CD14-positive monocyte (primary cell): ENCODE data around the gene ERF. TPM values are rescaled to one million over a fixed set of nuclear protein-coding genes. Genes with fewer than 3 reads are reported as not detected.

ENCODE experiments used
- DNase-seq, 3 donors: peaks; one replicate each; pipeline ENCODE4 v3.0.0-alpha.2; 2011 to 2022
- H2AFZ ChIP-seq: 2 replicates; pipeline ENCODE4 v1.6.0; 2012; ENCODE audit warnings: mild to moderate bottlenecking, low read depth, low read length, inconsistent platforms; ENCODE audit not compliant: insufficient read depth, poor library complexity, severe bottlenecking
- H3K27ac ChIP-seq, 2 donors: 1 replicate in 1 of 2; 2 replicates in 1 of 2; pipeline ENCODE4 v1.5.1; 2012 to 2013; ENCODE audit warnings: low read length in 2 of 2, control low read depth in 1 of 2, inconsistent platforms in 1 of 2, low read depth in 1 of 2, mild to moderate bottlenecking in 1 of 2
- H3K27me3 ChIP-seq, 2 donors: one replicate each; pipeline versions ENCODE4 v1.6.0 to v1.6.1; 2011 to 2013; ENCODE audit warnings: low read length in 2 of 2; ENCODE audit not compliant: control insufficient read depth in 2 of 2, insufficient read depth in 2 of 2
- H3K36me3 ChIP-seq, 2 donors: replicated peaks in 1 of 2; 1 replicate in 1 of 2; 2 replicates in 1 of 2; pipeline versions ENCODE4 v1.5.1 to v1.6.1; 2012 to 2013; ENCODE audit warnings: low read length in 2 of 2, control low read depth in 1 of 2, inconsistent platforms in 1 of 2, mild to moderate bottlenecking in 1 of 2; ENCODE audit not compliant: insufficient read depth in 2 of 2, control insufficient read depth in 1 of 2
- H3K4me1 ChIP-seq, 2 donors: 1 replicate in 1 of 2; 2 replicates in 1 of 2; pipeline versions ENCODE4 v1.5.1 to v1.6.1; 2012 to 2013; ENCODE audit warnings: low read length in 2 of 2, control low read depth in 1 of 2, inconsistent platforms in 1 of 2, mild to moderate bottlenecking in 1 of 2, moderate library complexity in 1 of 2; ENCODE audit not compliant: insufficient read depth in 2 of 2, control insufficient read depth in 1 of 2
- H3K4me2 ChIP-seq: replicated peaks from 2 replicates; pipeline ENCODE3; 2012; ENCODE audit warnings: low read length, moderate library complexity, mild to moderate bottlenecking; ENCODE audit not compliant: poor library complexity, severe bottlenecking; ENCODE audit errors: extremely low read depth
- H3K4me3 ChIP-seq, 3 experiments: fragments of 200-600 bp in 1 of 3; sonication (generic) in 1 of 3; replicated peaks in 1 of 3; 1 replicate in 2 of 3; 2 replicates in 1 of 3; pipeline ENCODE4 v1.5.1; 2011 to 2013; ENCODE audit warnings: low read length in 3 of 3, mild to moderate bottlenecking in 3 of 3, control low read depth in 2 of 3, low read depth in 2 of 3, inconsistent platforms in 1 of 3, moderate library complexity in 1 of 3
- H3K79me2 ChIP-seq: 2 replicates; pipeline ENCODE4 v1.6.0; 2012; ENCODE audit warnings: mild to moderate bottlenecking, control low read depth, inconsistent platforms, low read length, moderate library complexity; ENCODE audit not compliant: insufficient read depth
- H3K9ac ChIP-seq: 2 replicates; pipeline ENCODE4 v1.6.0; 2017; ENCODE audit warnings: low read length, mild to moderate bottlenecking; ENCODE audit not compliant: insufficient read depth, poor library complexity, severe bottlenecking
- H3K9me3 ChIP-seq, 2 donors: replicated peaks in 1 of 2; 1 replicate in 1 of 2; 2 replicates in 1 of 2; pipeline versions ENCODE4 v1.5.1 to v1.6.1; 2012 to 2013; ENCODE audit warnings: low read length in 2 of 2, control low read depth in 1 of 2; ENCODE audit not compliant: control insufficient read depth in 1 of 2, insufficient read depth in 1 of 2
- H4K20me1 ChIP-seq: 2 replicates; pipeline ENCODE4 v1.6.0; 2012; ENCODE audit warnings: mild to moderate bottlenecking, low read length, control low read depth, moderate library complexity; ENCODE audit not compliant: insufficient read depth
- H3K27ac Mint-ChIP-seq, 7 donors: one replicate each; pipeline ENCODE4 v1.8.0; 2020; ENCODE audit warnings: mild to moderate bottlenecking in 7 of 7, mixed read lengths in 7 of 7, moderate library complexity in 6 of 7, inconsistent platforms in 2 of 7
- H3K27me3 Mint-ChIP-seq, 3 donors: one replicate each; pipeline ENCODE4 v1.8.0; 2021 to 2022; ENCODE audit warnings: low read depth in 3 of 3, mild to moderate bottlenecking in 3 of 3, mixed read lengths in 3 of 3, moderate library complexity in 3 of 3, inconsistent platforms in 1 of 3
- H3K36me3 Mint-ChIP-seq, 2 donors: one replicate each; pipeline ENCODE4 v1.8.0; 2020; ENCODE audit warnings: mixed read lengths in 2 of 2, inconsistent platforms in 1 of 2, mild to moderate bottlenecking in 1 of 2
- H3K4me1 Mint-ChIP-seq: one replicate; pipeline ENCODE4 v1.8.0; 2020; ENCODE audit warnings: mild to moderate bottlenecking, mixed read lengths
- H3K4me3 Mint-ChIP-seq, 2 donors: one replicate each; pipeline ENCODE4 v1.8.0; 2020; ENCODE audit warnings: mild to moderate bottlenecking in 2 of 2, mixed read lengths in 2 of 2, moderate library complexity in 1 of 2
- H3K9me3 Mint-ChIP-seq, 7 donors: one replicate each; pipeline ENCODE4 v1.8.0; 2020 to 2022; ENCODE audit warnings: mixed read lengths in 7 of 7, mild to moderate bottlenecking in 6 of 7, moderate library complexity in 6 of 7, inconsistent platforms in 2 of 7
- WGBS: methylation state at CpG from one replicate; pipeline ENCODE4 v1.1.5; 2013; ENCODE audit warnings: missing lambda C conversion rate; ENCODE audit not compliant: insufficient coverage; 5-methylcytosine and 5-hydroxymethylcytosine counted together
- intact Hi-C, 2 donors: fragments of 100-400 bp; cut with micrococcal nuclease; formaldehyde crosslinking; loops; one replicate each; pipeline versions ENCODE4 v1.15.0 to v1.15.1; 2023
- polyA plus RNA-seq, 3 donors: library from polyadenylated mRNA; depleted of rRNA in 1 of 3; unstranded in 2 of 3; stranded (reverse) in 1 of 3; fragments of 300-500 nt in 2 of 3; fragments of >200 nt in 1 of 3; fragmentation: Illumina TruSeq in 2 of 3; gene quantifications; 1 replicate in 2 of 3; 2 replicates in 1 of 3; pipeline ENCODE4 v1.2.3, GENCODE V29; 2012 to 2021
- TF ChIP-seq, protein P1 (sequence below): fragments of 200-600 bp; IDR thresholded peaks from one replicate; pipeline ENCODE4 v1.8.0; 2022; ENCODE audit warnings: antibody characterized with exemption, mild to moderate bottlenecking

ERF gene
- polyA plus RNA-seq, 3 donors, result 2.3 to 42.6 (median 3.4) TPM

DNA sequence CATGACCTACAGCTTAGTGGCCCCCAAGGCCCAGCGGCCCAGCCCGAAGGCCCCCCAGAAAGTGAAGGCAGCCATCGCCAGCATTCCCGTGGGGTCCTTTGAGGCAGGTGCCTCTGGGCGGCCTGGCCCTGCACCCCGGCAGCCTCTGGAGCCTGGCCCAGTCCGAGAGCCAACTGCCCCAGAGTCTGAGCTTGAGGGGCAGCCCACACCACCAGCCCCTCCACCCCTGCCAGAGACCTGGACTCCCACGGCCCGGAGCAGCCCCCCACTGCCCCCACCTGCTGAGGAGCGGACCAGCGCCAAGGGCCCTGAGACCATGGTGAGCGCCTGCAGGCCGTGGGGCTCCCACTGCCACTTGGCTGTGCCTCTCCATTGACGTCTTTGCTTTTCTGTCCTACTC lies 38.0 kb upstream of the ERF start:
- Mint-ChIP-seq H3K9me3 (no peaks in the 10 kb centered on the region), H3K36me3 (peaks cover 54 to 71% of the 10 kb centered on the region in 2 donors), H3K27ac (no peak overlapping the region), H3K27me3 (no peaks in the 10 kb centered on the region), H3K4me3 (no peak overlapping the region), H3K4me1 (peaks cover 6% of the 10 kb centered on the region)
- no peak overlapping the region for H3K9ac ChIP-seq
- no peak overlapping the region for H3K27ac ChIP-seq
- H3K36me3 ChIP-seq, result peaks cover 70 to 81% of the 10 kb centered on the region in 2 donors
- H3K27me3 ChIP-seq, result no peaks in the 10 kb centered on the region
- no peak for DNase-seq
- H3K4me2 ChIP-seq, result no peak overlapping the region
- H3K9me3 ChIP-seq, result no peaks in the 10 kb centered on the region
- H4K20me1 ChIP-seq, result peaks cover 80% of the 10 kb centered on the region
- no peak overlapping the region for H2AFZ ChIP-seq
- 97% methylated on average over 13 of the region's 14 CpGs for WGBS
- TF ChIP-seq, protein P1, sequence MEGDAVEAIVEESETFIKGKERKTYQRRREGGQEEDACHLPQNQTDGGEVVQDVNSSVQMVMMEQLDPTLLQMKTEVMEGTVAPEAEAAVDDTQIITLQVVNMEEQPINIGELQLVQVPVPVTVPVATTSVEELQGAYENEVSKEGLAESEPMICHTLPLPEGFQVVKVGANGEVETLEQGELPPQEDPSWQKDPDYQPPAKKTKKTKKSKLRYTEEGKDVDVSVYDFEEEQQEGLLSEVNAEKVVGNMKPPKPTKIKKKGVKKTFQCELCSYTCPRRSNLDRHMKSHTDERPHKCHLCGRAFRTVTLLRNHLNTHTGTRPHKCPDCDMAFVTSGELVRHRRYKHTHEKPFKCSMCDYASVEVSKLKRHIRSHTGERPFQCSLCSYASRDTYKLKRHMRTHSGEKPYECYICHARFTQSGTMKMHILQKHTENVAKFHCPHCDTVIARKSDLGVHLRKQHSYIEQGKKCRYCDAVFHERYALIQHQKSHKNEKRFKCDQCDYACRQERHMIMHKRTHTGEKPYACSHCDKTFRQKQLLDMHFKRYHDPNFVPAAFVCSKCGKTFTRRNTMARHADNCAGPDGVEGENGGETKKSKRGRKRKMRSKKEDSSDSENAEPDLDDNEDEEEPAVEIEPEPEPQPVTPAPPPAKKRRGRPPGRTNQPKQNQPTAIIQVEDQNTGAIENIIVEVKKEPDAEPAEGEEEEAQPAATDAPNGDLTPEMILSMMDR, result no peak
- peaks cover 6% of the 10 kb centered on the region for H3K79me2 ChIP-seq
- no peak overlapping the region for H3K4me3 ChIP-seq
- H3K4me1 ChIP-seq, result peaks cover 6 to 9% of the 10 kb centered on the region in 2 donors
- intact Hi-C loops, result loop anchor here in 1 of 2 donors (10.0 kb wide), 1 partner anchor 188 kb away; no protein-coding TSS in a partner anchor

DNA sequence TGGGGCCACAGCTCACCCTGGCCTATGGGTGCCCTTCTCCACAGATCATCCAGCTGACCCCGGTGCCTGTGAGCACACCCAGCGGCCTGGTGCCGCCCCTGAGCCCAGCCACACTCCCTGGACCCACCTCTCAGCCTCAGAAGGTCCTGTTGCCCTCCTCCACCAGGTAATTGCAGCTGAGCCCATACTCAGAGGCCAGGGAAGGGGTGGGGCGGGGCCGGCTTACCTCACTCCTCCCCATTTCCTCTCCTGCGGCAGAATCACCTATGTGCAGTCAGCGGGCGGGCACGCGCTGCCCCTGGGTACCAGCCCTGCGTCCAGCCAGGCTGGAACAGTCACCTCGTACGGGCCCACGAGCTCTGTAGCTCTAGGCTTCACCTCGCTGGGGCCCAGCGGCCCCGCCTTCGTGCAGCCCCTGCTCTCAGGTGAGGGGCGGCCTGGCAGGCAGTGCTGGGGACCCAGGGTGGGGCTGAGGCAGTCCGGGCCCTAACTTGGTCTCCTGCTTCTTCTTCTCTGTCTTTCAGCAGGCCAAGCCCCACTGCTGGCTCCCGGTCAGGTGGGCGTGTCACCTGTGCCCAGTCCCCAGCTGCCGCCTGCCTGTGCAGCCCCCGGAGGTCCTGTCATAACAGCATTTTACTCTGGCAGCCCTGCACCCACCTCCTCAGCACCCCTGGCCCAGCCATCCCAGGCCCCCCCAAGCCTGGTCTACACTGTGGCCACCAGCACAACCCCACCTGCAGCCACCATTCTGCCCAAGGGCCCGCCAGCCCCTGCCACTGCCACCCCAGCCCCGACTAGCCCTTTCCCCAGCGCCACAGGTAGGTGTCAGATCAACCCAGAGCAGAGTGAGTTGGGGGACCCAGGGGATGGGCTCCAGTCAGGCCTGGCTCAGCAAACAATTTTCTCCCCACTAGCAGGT lies 37.4 kb upstream of the ERF start:
- H3K9me3 Mint-ChIP-seq, result no peaks in the 10 kb centered on the region
- Histone ChIP-seq H3K27ac (no peak overlapping the region), H3K79me2 (peaks cover 6% of the 10 kb centered on the region), H4K20me1 (peaks cover 86% of the 10 kb centered on the region), H3K36me3 (peaks cover 75 to 87% of the 10 kb centered on the region in 2 donors), H2AFZ (no peak overlapping the region), H3K27me3 (no peaks in the 10 kb centered on the region), H3K4me3 (no peak overlapping the region), H3K4me2 (no peak overlapping the region), H3K9ac (no peak overlapping the region), H3K4me1 (peaks cover 6 to 14% of the 10 kb centered on the region in 2 donors), H3K9me3 (no peaks in the 10 kb centered on the region)
- H3K27ac Mint-ChIP-seq, result peak overlapping the region in 2 of 7 donors; percentile 15 to 84
- TF ChIP-seq, protein P1, result no peak
- DNase-seq, result no peak
- H3K36me3 Mint-ChIP-seq, result peaks cover 60 to 78% of the 10 kb centered on the region in 2 donors
- 94% methylated on average over 24 of the region's 27 CpGs for WGBS
- intact Hi-C loops, result loop anchor here in 1 of 2 donors (10.0 kb wide), 1 partner anchor 188 kb away; no protein-coding TSS in a partner anchor
- H3K4me1 Mint-ChIP-seq, result peaks cover 9% of the 10 kb centered on the region
- H3K4me3 Mint-ChIP-seq, result no peak overlapping the region
- H3K27me3 Mint-ChIP-seq, result no peaks in the 10 kb centered on the region
